ENCODE results near the gene IPP. TPM values are rescaled to one million over a fixed set of nuclear protein-coding genes. Genes with fewer than 3 reads are reported as not detected.

Gene IPP
- total and polyA plus RNA-seq, 5 donors from 2014 or later, result 10.1 to 12.8 (median 11.4) TPM

DNA sequence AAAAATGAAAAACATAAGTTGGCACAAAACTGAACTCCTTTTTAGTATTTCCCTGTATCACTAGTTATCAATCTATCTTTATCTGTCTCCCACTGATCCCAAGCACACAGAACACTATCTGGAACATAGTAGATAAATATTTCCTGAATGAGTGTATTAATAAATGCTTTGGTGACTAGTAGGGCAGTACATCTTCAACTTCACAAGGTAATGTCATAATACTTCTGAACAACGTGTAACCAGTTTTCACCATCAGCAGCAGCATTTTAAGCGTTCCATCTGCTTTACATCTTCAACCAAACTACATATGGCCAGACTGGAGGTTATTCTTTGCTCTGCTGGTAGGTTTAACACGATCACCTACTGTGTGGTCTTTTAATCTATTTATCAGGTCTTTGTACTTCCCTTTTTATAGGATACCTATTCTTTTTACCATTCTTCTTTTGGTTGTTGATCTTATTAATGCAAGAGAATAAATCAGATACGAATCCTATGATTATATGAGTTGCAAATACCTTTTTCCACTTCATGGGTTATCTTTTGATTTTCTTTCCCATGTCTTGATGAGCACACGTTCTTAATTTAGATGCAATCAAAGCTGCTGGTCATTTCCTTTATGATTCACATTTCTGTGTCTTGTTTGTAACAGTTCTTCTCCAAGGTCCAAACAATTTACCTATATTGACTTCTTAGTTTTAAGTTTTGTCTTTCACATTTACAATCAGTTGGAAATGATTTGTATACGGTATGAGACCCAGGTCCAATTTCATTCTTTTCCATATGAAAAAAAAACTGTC lies 80.4 kb downstream of the IPP start:
- ATAC-seq (ENCODE audit: low read depth in 2 of 2) (no peak), DNase-seq (no peak)
- Mint-ChIP-seq H3K4me1 (peaks cover 32 to 80% (median 59%) of the 10 kb centered on the region in 4 donors), H3K9me3 (no peaks in the 10 kb centered on the region), H3K27ac (peak overlapping the region; percentile 3 to 12 (median 10)), H3K27me3 (no peaks in the 10 kb centered on the region), H3K36me3 (peaks cover 7% of the 10 kb centered on the region), H3K4me3 (peak overlapping the region in 2 of 4 donors; percentile 4 to 7)
- peaks cover 24% of the 10 kb centered on the region for H3K4me1 ChIP-seq (ENCODE audit: control insufficient read depth, insufficient read depth, low read length, poor library complexity, severe bottlenecking)
- no peak overlapping the region for H3K27ac ChIP-seq (ENCODE audit: insufficient read depth, low read length, poor library complexity, severe bottlenecking)
- no peaks in the 10 kb centered on the region for H3K27me3 ChIP-seq (ENCODE audit: control insufficient read depth, insufficient read depth, low read length)
- H3K9me3 ChIP-seq (ENCODE audit: control insufficient read depth in 2 of 2, low read length in 2 of 2), result no peaks in the 10 kb centered on the region
- peaks cover 10% of the 10 kb centered on the region for H3K36me3 ChIP-seq (ENCODE audit: control insufficient read depth, insufficient read depth, low read length)
- H3K4me3 ChIP-seq (ENCODE audit: low read depth, low read length), result peak overlapping the region; percentile 4

GRCh38 chr1:45669379-45669778 lies 81.1 kb downstream of the IPP start:
- H3K27ac Mint-ChIP-seq, result peak overlapping the region in 2 of 3 donors; percentile 10 to 12
- H3K36me3 Mint-ChIP-seq, result peaks cover 4% of the 10 kb centered on the region
- ATAC-seq (ENCODE audit: low read depth in 2 of 2) (no peak), DNase-seq (no peak)
- no peaks in the 10 kb centered on the region for H3K9me3 Mint-ChIP-seq
- no peaks in the 10 kb centered on the region for H3K27me3 Mint-ChIP-seq
- no peak overlapping the region for H3K4me3 Mint-ChIP-seq
- Histone ChIP-seq H3K4me3 (ENCODE audit: low read depth, low read length) (no peak overlapping the region), H3K27ac (ENCODE audit: insufficient read depth, low read length, poor library complexity, severe bottlenecking) (no peak overlapping the region), H3K9me3 (ENCODE audit: control insufficient read depth in 2 of 2, low read length in 2 of 2) (no peaks in the 10 kb centered on the region), H3K27me3 (ENCODE audit: control insufficient read depth, insufficient read depth, low read length) (no peaks in the 10 kb centered on the region), H3K36me3 (ENCODE audit: control insufficient read depth, insufficient read depth, low read length) (peaks cover 13% of the 10 kb centered on the region), H3K4me1 (ENCODE audit: control insufficient read depth, insufficient read depth, low read length, poor library complexity, severe bottlenecking) (peaks cover 20% of the 10 kb centered on the region)
- peaks cover 32 to 76% (median 56%) of the 10 kb centered on the region in 4 donors for H3K4me1 Mint-ChIP-seq

DNA sequence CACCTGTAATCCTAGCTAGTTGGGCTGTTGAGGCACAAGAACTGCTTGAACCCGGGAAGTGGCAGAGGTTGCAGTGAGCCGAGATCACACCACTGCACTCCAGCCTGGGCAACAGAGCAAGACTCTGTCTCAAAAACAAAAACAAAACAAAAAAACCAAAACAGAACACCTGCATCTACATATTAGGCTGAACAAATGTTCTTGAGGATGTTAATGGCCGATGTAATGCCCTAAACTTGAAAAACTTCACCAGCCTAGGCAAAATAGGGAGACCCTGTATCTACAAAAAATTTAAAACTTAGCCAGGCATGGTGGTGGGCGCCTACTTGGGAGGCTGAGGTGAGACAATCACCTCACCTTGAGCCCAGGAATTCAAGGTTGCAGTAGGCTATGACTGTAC lies 81.9 kb downstream of the IPP start:
- no peaks in the 10 kb centered on the region for H3K27me3 Mint-ChIP-seq
- Histone ChIP-seq H3K27ac (ENCODE audit: insufficient read depth, low read length, poor library complexity, severe bottlenecking) (no peak overlapping the region), H3K27me3 (ENCODE audit: control insufficient read depth, insufficient read depth, low read length) (no peaks in the 10 kb centered on the region), H3K36me3 (ENCODE audit: control insufficient read depth, insufficient read depth, low read length) (peaks cover 13% of the 10 kb centered on the region), H3K9me3 (ENCODE audit: control insufficient read depth in 2 of 2, low read length in 2 of 2) (no peaks in the 10 kb centered on the region), H3K4me1 (ENCODE audit: control insufficient read depth, insufficient read depth, low read length, poor library complexity, severe bottlenecking) (peaks cover 20% of the 10 kb centered on the region), H3K4me3 (ENCODE audit: low read depth, low read length) (no peak overlapping the region)
- peaks cover 33 to 70% (median 50%) of the 10 kb centered on the region in 4 donors for H3K4me1 Mint-ChIP-seq
- H3K9me3 Mint-ChIP-seq, result no peaks in the 10 kb centered on the region
- DNase-seq (no peak), ATAC-seq (ENCODE audit: low read depth in 2 of 2) (no peak)
- H3K4me3 Mint-ChIP-seq, result no peak overlapping the region
- peaks cover 4% of the 10 kb centered on the region for H3K36me3 Mint-ChIP-seq
- peak overlapping the region in 1 of 3 donors; percentile 10 for H3K27ac Mint-ChIP-seq

DNA sequence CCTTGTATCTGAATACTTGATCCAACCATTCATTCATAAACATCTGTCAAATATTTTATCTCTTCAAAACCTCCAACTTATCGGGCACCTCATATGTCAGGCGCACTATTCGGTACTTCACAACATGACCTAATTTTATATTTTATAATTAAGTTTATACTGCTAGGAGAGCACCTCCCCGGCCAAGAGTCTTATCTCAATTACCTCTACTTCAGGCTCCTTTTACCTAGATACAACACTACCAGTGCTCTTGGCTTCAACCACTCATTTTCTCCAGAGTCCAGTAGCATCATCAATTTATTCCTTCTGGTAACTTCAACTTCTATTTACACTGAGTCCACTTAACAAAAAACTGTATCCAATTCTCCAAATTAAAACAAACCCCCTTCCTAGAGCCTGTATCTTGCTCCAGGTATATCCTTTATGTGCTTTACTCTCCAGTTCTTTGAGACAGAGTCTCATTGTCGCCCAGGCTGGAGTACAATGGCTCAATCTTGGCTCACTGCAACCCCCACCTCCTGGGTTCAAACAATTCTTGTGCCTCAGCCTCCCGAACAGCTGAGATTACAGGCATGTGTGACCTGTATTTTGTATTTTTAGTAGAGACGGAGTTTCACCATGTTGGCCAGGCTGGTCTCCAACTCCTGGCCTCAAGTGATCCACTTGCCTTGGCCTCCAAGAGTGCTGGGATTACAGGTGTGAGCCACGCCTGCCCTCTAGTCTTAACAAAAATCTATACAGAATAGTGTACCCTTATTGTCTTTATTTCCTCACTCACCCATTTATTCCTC lies 82.9 kb downstream of the IPP start:
- Histone ChIP-seq H3K4me1 (ENCODE audit: control insufficient read depth, insufficient read depth, low read length, poor library complexity, severe bottlenecking) (peaks cover 15% of the 10 kb centered on the region), H3K4me3 (ENCODE audit: low read depth, low read length) (no peak overlapping the region), H3K27ac (ENCODE audit: insufficient read depth, low read length, poor library complexity, severe bottlenecking) (no peak overlapping the region), H3K27me3 (ENCODE audit: control insufficient read depth, insufficient read depth, low read length) (no peaks in the 10 kb centered on the region), H3K9me3 (ENCODE audit: control insufficient read depth in 2 of 2, low read length in 2 of 2) (no peaks in the 10 kb centered on the region), H3K36me3 (ENCODE audit: control insufficient read depth, insufficient read depth, low read length) (peaks cover 13% of the 10 kb centered on the region)
- no peaks in the 10 kb centered on the region for H3K27me3 Mint-ChIP-seq
- H3K9me3 Mint-ChIP-seq, result no peaks in the 10 kb centered on the region
- ATAC-seq (ENCODE audit: low read depth in 2 of 2) (no peak), DNase-seq (no peak)
- no peak overlapping the region for H3K4me3 Mint-ChIP-seq
- H3K4me1 Mint-ChIP-seq, result peaks cover 34 to 68% (median 48%) of the 10 kb centered on the region in 4 donors
- H3K27ac Mint-ChIP-seq, result peak overlapping the region in 2 of 3 donors; percentile 37 to 67
- peaks cover 4% of the 10 kb centered on the region for H3K36me3 Mint-ChIP-seq

DNA sequence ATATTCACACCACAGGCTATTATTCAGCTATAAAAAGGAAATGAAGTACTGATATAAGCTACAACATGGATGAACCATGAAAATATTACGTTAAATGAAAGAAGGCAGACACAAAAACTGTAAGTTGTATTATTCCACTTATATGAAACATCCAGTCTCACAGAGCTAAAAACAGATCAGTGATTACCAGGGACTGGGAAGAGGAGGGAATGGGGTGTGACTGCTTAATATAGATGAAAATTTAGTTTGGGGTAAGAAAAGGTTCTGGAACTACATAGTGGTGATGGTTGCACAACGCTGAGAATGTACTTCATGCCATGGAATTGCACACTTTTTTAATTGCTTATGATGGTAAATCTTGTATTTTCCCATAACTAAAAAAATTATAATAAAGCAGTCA lies 83.6 kb downstream of the IPP start:
- H3K4me1 ChIP-seq (ENCODE audit: control insufficient read depth, insufficient read depth, low read length, poor library complexity, severe bottlenecking), result peaks cover 9% of the 10 kb centered on the region
- no peak overlapping the region for H3K27ac ChIP-seq (ENCODE audit: insufficient read depth, low read length, poor library complexity, severe bottlenecking)
- Mint-ChIP-seq H3K27ac (peak overlapping the region in 1 of 3 donors; percentile 37), H3K36me3 (peaks cover 4% of the 10 kb centered on the region), H3K4me1 (peaks cover 31 to 71% (median 51%) of the 10 kb centered on the region in 4 donors), H3K27me3 (no peaks in the 10 kb centered on the region), H3K4me3 (no peak overlapping the region), H3K9me3 (no peaks in the 10 kb centered on the region)
- H3K36me3 ChIP-seq (ENCODE audit: control insufficient read depth, insufficient read depth, low read length), result peaks cover 13% of the 10 kb centered on the region
- no peaks in the 10 kb centered on the region for H3K9me3 ChIP-seq (ENCODE audit: control insufficient read depth in 2 of 2, low read length in 2 of 2)
- no peak for DNase-seq
- H3K27me3 ChIP-seq (ENCODE audit: control insufficient read depth, insufficient read depth, low read length), result no peaks in the 10 kb centered on the region
- no peak overlapping the region for H3K4me3 ChIP-seq (ENCODE audit: low read depth, low read length)
- no peak for ATAC-seq (ENCODE audit: low read depth in 2 of 2)

GRCh38 chr1:45660336-45660735 lies 90.1 kb downstream of the IPP start:
- ATAC-seq (ENCODE audit: low read depth in 2 of 2), result no peak
- Histone ChIP-seq H3K4me3 (ENCODE audit: low read depth, low read length) (no peak overlapping the region), H3K9me3 (ENCODE audit: control insufficient read depth in 2 of 2, low read length in 2 of 2) (no peaks in the 10 kb centered on the region), H3K27me3 (ENCODE audit: control insufficient read depth, insufficient read depth, low read length) (no peaks in the 10 kb centered on the region), H3K4me1 (ENCODE audit: control insufficient read depth, insufficient read depth, low read length, poor library complexity, severe bottlenecking) (no peaks in the 10 kb centered on the region), H3K36me3 (ENCODE audit: control insufficient read depth, insufficient read depth, low read length) (peaks cover 60% of the 10 kb centered on the region), H3K27ac (ENCODE audit: insufficient read depth, low read length, poor library complexity, severe bottlenecking) (no peak overlapping the region)
- Mint-ChIP-seq H3K36me3 (peaks cover 34% of the 10 kb centered on the region), H3K27ac (no peak overlapping the region), H3K27me3 (no peaks in the 10 kb centered on the region), H3K4me3 (no peak overlapping the region), H3K4me1 (peaks cover 17 to 41% (median 25%) of the 10 kb centered on the region in 4 donors), H3K9me3 (no peaks in the 10 kb centered on the region)
- no peak for DNase-seq

GRCh38 chr1:45659222-45659621 lies 91.2 kb downstream of the IPP start:
- Histone ChIP-seq H3K36me3 (ENCODE audit: control insufficient read depth, insufficient read depth, low read length) (peaks cover 68% of the 10 kb centered on the region), H3K4me1 (ENCODE audit: control insufficient read depth, insufficient read depth, low read length, poor library complexity, severe bottlenecking) (no peaks in the 10 kb centered on the region), H3K4me3 (ENCODE audit: low read depth, low read length) (no peak overlapping the region), H3K9me3 (ENCODE audit: control insufficient read depth in 2 of 2, low read length in 2 of 2) (no peaks in the 10 kb centered on the region), H3K27ac (ENCODE audit: insufficient read depth, low read length, poor library complexity, severe bottlenecking) (no peak overlapping the region), H3K27me3 (ENCODE audit: control insufficient read depth, insufficient read depth, low read length) (no peaks in the 10 kb centered on the region)
- Mint-ChIP-seq H3K4me3 (no peak overlapping the region), H3K27ac (no peak overlapping the region), H3K9me3 (no peaks in the 10 kb centered on the region), H3K4me1 (peaks cover 21 to 42% (median 25%) of the 10 kb centered on the region in 4 donors), H3K27me3 (no peaks in the 10 kb centered on the region), H3K36me3 (peaks cover 43% of the 10 kb centered on the region)
- DNase-seq (no peak), ATAC-seq (ENCODE audit: low read depth in 2 of 2) (no peak)
